GM20000 (cell line): ENCODE data around the gene MINK1.

Experiments used
- DNase-seq: peaks from one replicate; pipeline ENCODE4 v3.0.0; 2012; ENCODE audit warnings: low spot score
- CTCF ChIP-seq: IDR thresholded peaks from 2 replicates; pipeline ENCODE4 v1.5.1; 2012; ENCODE audit warnings: mild to moderate bottlenecking, control low read depth; ENCODE audit errors: extremely low read depth, missing control alignments

The MINK1 gene

GRCh38 chr17:4895121-4895520, 62.0 kb downstream of the MINK1 start:
- no peak for DNase-seq
- TF ChIP-seq CTCF: no peak

- no peak for DNase-seq
Observed at GRCh38 chr17:4895657-4896331, 62.7 kb downstream of the MINK1 start.

GRCh38 chr17:4896332-4897197, 63.4 kb downstream of the MINK1 start:
- no peak for DNase-seq
- no peak for TF ChIP-seq CTCF

More at GRCh38 chr17:4895657-4896331, 62.7 kb downstream of the MINK1 start:
- TF ChIP-seq CTCF: no peak

GRCh38 chr17:4897198-4897687, 64.1 kb downstream of the MINK1 start:
- no peak for DNase-seq
- TF ChIP-seq CTCF: no peak

- DNase-seq: no peak
Observed at GRCh38 chr17:4897785-4898184, 64.6 kb downstream of the MINK1 start.

GRCh38 chr17:4898351-4898750, 65.2 kb downstream of the MINK1 start:
- peak; percentile 9 for DNase-seq
- TF ChIP-seq CTCF: no peak

More at GRCh38 chr17:4897785-4898184, 64.6 kb downstream of the MINK1 start:
- no peak for TF ChIP-seq CTCF

GRCh38 chr17:4898927-4899326, 65.8 kb downstream of the MINK1 start:
- no peak for TF ChIP-seq CTCF
- DNase-seq: no peak
